DOHH2 (cell line): ENCODE measurements around the gene MAML2.
A peak's percentile ranks its signal among the peaks of the same experiment; 100 is the strongest.

Experiments used
- H3F3A ChIP-seq: fragments of 200-600 bp; sonication (generic), shearing (Covaris generic); 2 replicates; pipeline ENCODE4 v1.6.0; 2016; ENCODE audit warnings: antibody characterized with exemption, mild to moderate bottlenecking; ENCODE audit not compliant: control insufficient read depth, insufficient read depth
- H3K27ac ChIP-seq: fragments of 200-600 bp; sonication (generic); 2 replicates; pipeline ENCODE4 v1.5.1; 2014; ENCODE audit warnings: low read depth, mild to moderate bottlenecking, low read length, moderate library complexity
- H3K27me3 ChIP-seq: fragments of 200-600 bp; sonication (generic); 2 replicates; pipeline ENCODE4 v1.6.1; 2014; ENCODE audit warnings: mild to moderate bottlenecking, low read length, mixed read lengths; ENCODE audit not compliant: control insufficient read depth
- H3K36me3 ChIP-seq: fragments of 200-600 bp; sonication (generic); 2 replicates; pipeline ENCODE4 v1.6.1; 2014; ENCODE audit warnings: mild to moderate bottlenecking, low read length, moderate library complexity, mixed read lengths; ENCODE audit not compliant: control insufficient read depth
- H3K4me1 ChIP-seq: fragments of 200-600 bp; sonication (generic); 2 replicates; pipeline ENCODE4 v1.6.1; 2014; ENCODE audit warnings: mild to moderate bottlenecking, low read length, mixed read lengths; ENCODE audit not compliant: control insufficient read depth
- H3K4me2 ChIP-seq: fragments of 200-600 bp; sonication (generic); 2 replicates; pipeline ENCODE4 v1.6.0; 2014; ENCODE audit warnings: mild to moderate bottlenecking, low read length, moderate library complexity
- H3K4me3 ChIP-seq: fragments of 200-600 bp; sonication (generic); 2 replicates; pipeline ENCODE4 v1.5.1; 2014; ENCODE audit warnings: mild to moderate bottlenecking, low read length, mixed read lengths
- H3K79me2 ChIP-seq: fragments of 200-600 bp; sonication (generic); 2 replicates; pipeline ENCODE4 v1.6.1; 2014; ENCODE audit warnings: mild to moderate bottlenecking, low read length, mixed read lengths; ENCODE audit not compliant: control insufficient read depth
- H3K9me2 ChIP-seq: fragments of 200-600 bp; sonication (generic); replicated peaks from 2 replicates; pipeline ENCODE4 v1.6.1; 2014; ENCODE audit warnings: mild to moderate bottlenecking, low read length, mixed read lengths; ENCODE audit not compliant: control insufficient read depth
- H3K9me3 ChIP-seq: fragments of 200-600 bp; sonication (generic); 2 replicates; pipeline ENCODE4 v1.6.1; 2014; ENCODE audit warnings: antibody characterized with exemption, low read length, mixed read lengths; ENCODE audit not compliant: control insufficient read depth, insufficient read depth
- H4K20me1 ChIP-seq: fragments of 200-600 bp; sonication (generic); 2 replicates; pipeline ENCODE4 v1.6.0; 2014; ENCODE audit warnings: low read depth, mild to moderate bottlenecking, antibody characterized with exemption, low read length, moderate library complexity; ENCODE audit not compliant: control insufficient read depth, insufficient read depth
- CTCF ChIP-seq: fragments of 200-600 bp; sonication (generic); IDR thresholded peaks from one replicate; pipeline ENCODE4 v1.5.1; 2014; ENCODE audit warnings: antibody characterized with exemption, mild to moderate bottlenecking, low read depth, low read length; ENCODE audit not compliant: poor library complexity, severe bottlenecking
- EZH2phosphoT487 ChIP-seq: fragments of 200-600 bp; sonication (generic); IDR thresholded peaks from 2 replicates; pipeline ENCODE4 v1.6.1; 2017; ENCODE audit warnings: borderline replicate concordance, mild to moderate bottlenecking, antibody characterized with exemption, low read length, moderate library complexity, mixed read lengths

MAML2 gene

GRCh38 chr11:96215826-96216225 is 127.2 kb downstream of the MAML2 start:
- peak overlapping the region; percentile 45 for H3K4me3 ChIP-seq
- peaks cover 58% of the 10 kb centered on the region for H3K4me1 ChIP-seq
- no peaks in the 10 kb centered on the region for H3K9me3 ChIP-seq
- no peaks in the 10 kb centered on the region for H4K20me1 ChIP-seq
- H3K27me3 ChIP-seq: no peaks in the 10 kb centered on the region
- H3K9me2 ChIP-seq: no peaks in the 10 kb centered on the region
- peaks cover 4% of the 10 kb centered on the region; the same call in 1 of the 2 replicates for H3K36me3 ChIP-seq
- H3K79me2 ChIP-seq: no peaks in the 10 kb centered on the region
- no peak for TF ChIP-seq CTCF
- TF ChIP-seq EZH2phosphoT487: no peak
- peaks cover 20% of the 10 kb centered on the region for H3F3A ChIP-seq
- peak overlapping the region; percentile 57 for H3K4me2 ChIP-seq
- H3K27ac ChIP-seq: peak overlapping the region; percentile 86

- peaks cover 4% of the 10 kb centered on the region; the same call in 1 of the 2 replicates for H3K36me3 ChIP-seq
- H3K27me3 ChIP-seq: no peaks in the 10 kb centered on the region
- peak overlapping the region; percentile 45 for H3K4me3 ChIP-seq
- H3K4me1 ChIP-seq: peaks cover 52% of the 10 kb centered on the region
- H3K9me2 ChIP-seq: no peaks in the 10 kb centered on the region
- H3K4me2 ChIP-seq: peak overlapping the region; percentile 57
- peak overlapping the region; percentile 86 for H3K27ac ChIP-seq
- no peaks in the 10 kb centered on the region for H3K9me3 ChIP-seq
- TF ChIP-seq CTCF (no peak), EZH2phosphoT487 (no peak)
- H4K20me1 ChIP-seq: no peaks in the 10 kb centered on the region
- H3K79me2 ChIP-seq: no peaks in the 10 kb centered on the region
- peaks cover 20% of the 10 kb centered on the region for H3F3A ChIP-seq
Measured at GRCh38 chr11:96215110-96215782, 127.7 kb downstream of the MAML2 start.

GRCh38 chr11:96214777-96215109 is 128.3 kb downstream of the MAML2 start:
- no peaks in the 10 kb centered on the region for H3K79me2 ChIP-seq
- H3K4me2 ChIP-seq: peak overlapping the region; percentile 57
- no peaks in the 10 kb centered on the region for H3K9me2 ChIP-seq
- H3K27ac ChIP-seq: peak overlapping the region; percentile 86
- no peaks in the 10 kb centered on the region for H3K27me3 ChIP-seq
- H3K4me3 ChIP-seq: peak overlapping the region; percentile 45
- TF ChIP-seq EZH2phosphoT487: no peak
- TF ChIP-seq CTCF: no peak
- no peaks in the 10 kb centered on the region for H3K9me3 ChIP-seq
- H4K20me1 ChIP-seq: no peaks in the 10 kb centered on the region
- H3K36me3 ChIP-seq: peaks cover 4% of the 10 kb centered on the region; the same call in 1 of the 2 replicates
- peaks cover 20% of the 10 kb centered on the region for H3F3A ChIP-seq
- H3K4me1 ChIP-seq: peaks cover 47% of the 10 kb centered on the region
